GM10847 (cell line): ENCODE results near the gene HOXB7.

Experiments
- POLR2A ChIP-seq: IDR thresholded peaks from 2 replicates; pipeline ENCODE4 v1.6.1; 2011; ENCODE audit not compliant: insufficient read length; ENCODE audit errors: extremely low read depth

The HOXB7 gene

GRCh38 chr17:48641541-48642058, 30.8 kb upstream of the HOXB7 start:
- TF ChIP-seq POLR2A: no peak

GRCh38 chr17:48640858-48641180, 30.0 kb upstream of the HOXB7 start:
- no peak for TF ChIP-seq POLR2A

- no peak for TF ChIP-seq POLR2A
Measured at GRCh38 chr17:48639982-48640857, 29.4 kb upstream of the HOXB7 start.

GRCh38 chr17:48639136-48639535, 28.3 kb upstream of the HOXB7 start:
- TF ChIP-seq POLR2A: no peak

- TF ChIP-seq POLR2A: no peak
Measured at GRCh38 chr17:48637323-48638260, 26.8 kb upstream of the HOXB7 start.

- no peak for TF ChIP-seq POLR2A
Measured at GRCh38 chr17:48636177-48637018, 25.6 kb upstream of the HOXB7 start.

- no peak for TF ChIP-seq POLR2A
Measured at GRCh38 chr17:48634493-48635208, 23.8 kb upstream of the HOXB7 start.

- no peak for TF ChIP-seq POLR2A
Measured at GRCh38 chr17:48633266-48633677, 22.5 kb upstream of the HOXB7 start.

GRCh38 chr17:48632579-48633265, 21.9 kb upstream of the HOXB7 start:
- TF ChIP-seq POLR2A: no peak

- TF ChIP-seq POLR2A: no peak
Measured at GRCh38 chr17:48631693-48632578, 21.1 kb upstream of the HOXB7 start.

GRCh38 chr17:48630925-48631692, 20.3 kb upstream of the HOXB7 start:
- no peak for TF ChIP-seq POLR2A
